ENCODE data around the gene PAPLN. TPM values are rescaled to one million over a fixed set of nuclear protein-coding genes. Genes with fewer than 3 reads are reported as not detected.
A peak's percentile ranks its signal among the peaks of the same experiment; 100 is the strongest.
"Not testable (repeated sequence)": the region's sequence is repeated elsewhere in the genome, so short reads cannot be mapped to it uniquely, and the experiment has no call there.

PAPLN gene
- total RNA-seq (2014; rRNA removed; shearing (Covaris generic)), result not detected in 2 replicates

GRCh38 chr14:73237219-73237785 is at the start of gene PAPLN:
Gene PAPLN, plus strand, starts transcription at chr14:73237506. Its CDS starts 2,273 bp downstream, at chr14:73239779.
- no peak for DNase-seq (ENCODE audit: low spot score)

GRCh38 chr14:73188501-73188911 is 48.8 kb upstream of the PAPLN start:
- peak; percentile 24 for DNase-seq (ENCODE audit: low spot score)

- DNase-seq (ENCODE audit: low spot score), result no peak
These were observed 47.7 kb upstream of the PAPLN start for GRCh38 chr14:73189651-73190050.

GRCh38 chr14:73191441-73191840 is 45.9 kb upstream of the PAPLN start:
- DNase-seq (ENCODE audit: low spot score), result no peak

GRCh38 chr14:73194306-73194705 is 43.0 kb upstream of the PAPLN start:
- DNase-seq (ENCODE audit: low spot score), result not testable (repeated sequence)

GRCh38 chr14:73198253-73198652 is 39.1 kb upstream of the PAPLN start:
- DNase-seq (ENCODE audit: low spot score), result no peak

- no peak for DNase-seq (ENCODE audit: low spot score)
These were observed 33.8 kb upstream of the PAPLN start for GRCh38 chr14:73203527-73203926.

GRCh38 chr14:73207615-73208014 is 29.7 kb upstream of the PAPLN start:
- DNase-seq (ENCODE audit: low spot score), result no peak

- no peak for DNase-seq (ENCODE audit: low spot score)
These were observed 28.9 kb upstream of the PAPLN start for GRCh38 chr14:73208390-73208789.

GRCh38 chr14:73208846-73209245 is 28.5 kb upstream of the PAPLN start:
- no peak for DNase-seq (ENCODE audit: low spot score)

- no peak for DNase-seq (ENCODE audit: low spot score)
These were observed 27.4 kb upstream of the PAPLN start for GRCh38 chr14:73209953-73210352.

GRCh38 chr14:73211251-73212040 is 25.9 kb upstream of the PAPLN start:
- no peak for DNase-seq (ENCODE audit: low spot score)

GRCh38 chr14:73216030-73216429 is 21.3 kb upstream of the PAPLN start:
- no peak for DNase-seq (ENCODE audit: low spot score)

- no peak for DNase-seq (ENCODE audit: low spot score)
These were observed 19.9 kb upstream of the PAPLN start for GRCh38 chr14:73217411-73217810.

- no peak for DNase-seq (ENCODE audit: low spot score)
These were observed 17.2 kb upstream of the PAPLN start for GRCh38 chr14:73220061-73220460.

- DNase-seq (ENCODE audit: low spot score), result no peak
These were observed 16.7 kb upstream of the PAPLN start for GRCh38 chr14:73220634-73221033.

- no peak for DNase-seq (ENCODE audit: low spot score)
These were observed 15.4 kb upstream of the PAPLN start for GRCh38 chr14:73221945-73222344.

- DNase-seq (ENCODE audit: low spot score), result no peak
These were observed 14.3 kb upstream of the PAPLN start for GRCh38 chr14:73223049-73223448.

GRCh38 chr14:73225496-73225895 is 11.8 kb upstream of the PAPLN start:
- no peak for DNase-seq (ENCODE audit: low spot score)

GRCh38 chr14:73227812-73228781 is 9.2 kb upstream of the PAPLN start:
- peak; percentile 85 for DNase-seq (ENCODE audit: low spot score)

- no peak for DNase-seq (ENCODE audit: low spot score)
These were observed 7.3 kb upstream of the PAPLN start for GRCh38 chr14:73230051-73230450.

Measured in H4 (cell line).